GM23338 (cell line): Measurements from ENCODE around the gene GRM8.

Experiments
- CREB1 ChIP-seq: fragments of 250-450 bp; sonication (Bioruptor Pico); IDR thresholded peaks from 2 replicates; pipeline ENCODE4 v1.5.0; 2020; ENCODE audit warnings: low read depth, mild to moderate bottlenecking, moderate library complexity
- EZH2 ChIP-seq: fragments of 200-600 bp; sonication (generic); IDR thresholded peaks from one replicate; pipeline ENCODE4 v1.8.0; 2017; ENCODE audit warnings: antibody characterized with exemption, mild to moderate bottlenecking, low read depth; ENCODE audit not compliant: unreplicated experiment
- EZH2phosphoT487 ChIP-seq: fragments of 200-600 bp; sonication (generic); IDR thresholded peaks from one replicate; pipeline ENCODE4 v1.8.1; 2018; ENCODE audit warnings: antibody characterized with exemption; ENCODE audit not compliant: unreplicated experiment
- JUNB ChIP-seq: IDR thresholded peaks from one replicate; pipeline ENCODE4 v1.6.1; 2016; ENCODE audit warnings: antibody characterized with exemption; ENCODE audit not compliant: unreplicated experiment
- POLR2AphosphoS5 ChIP-seq: IDR thresholded peaks from 2 replicates; pipeline ENCODE4 v1.6.1; 2016; ENCODE audit warnings: antibody characterized with exemption, low read depth
- ZNF114 ChIP-seq: fragments of 250-450 bp; sonication (Bioruptor Pico); IDR thresholded peaks from 2 replicates; pipeline ENCODE4 v1.5.0; 2020; ENCODE audit warnings: mild to moderate bottlenecking, moderate library complexity
- TF ChIP-seq, protein P1 (sequence below), 2 experiments: fragments of 200-600 bp in 1 of 2; sonication (generic) in 1 of 2; conservative IDR thresholded peaks; 2 replicates each; pipeline versions ENCODE4 v1.5.1 to v1.6.1; 2016 to 2017; ENCODE audit warnings: antibody characterized with exemption in 2 of 2, low read depth in 2 of 2, mild to moderate bottlenecking in 2 of 2, moderate library complexity in 1 of 2
- TF ChIP-seq, protein P2 (sequence below): IDR thresholded peaks from one replicate; pipeline ENCODE4 v1.6.1; 2018; ENCODE audit warnings: antibody characterized with exemption; ENCODE audit not compliant: unreplicated experiment
- TF ChIP-seq, protein P3 (sequence below): fragments of 250-450 bp; sonication (Bioruptor Pico); IDR thresholded peaks from 2 replicates; pipeline ENCODE4 v1.5.0; 2020; ENCODE audit warnings: mild to moderate bottlenecking, moderate library complexity
- TF ChIP-seq, protein P4 (sequence below): IDR thresholded peaks from 2 replicates; pipeline ENCODE4 v1.6.1; 2016; ENCODE audit warnings: antibody characterized with exemption

DNA sequence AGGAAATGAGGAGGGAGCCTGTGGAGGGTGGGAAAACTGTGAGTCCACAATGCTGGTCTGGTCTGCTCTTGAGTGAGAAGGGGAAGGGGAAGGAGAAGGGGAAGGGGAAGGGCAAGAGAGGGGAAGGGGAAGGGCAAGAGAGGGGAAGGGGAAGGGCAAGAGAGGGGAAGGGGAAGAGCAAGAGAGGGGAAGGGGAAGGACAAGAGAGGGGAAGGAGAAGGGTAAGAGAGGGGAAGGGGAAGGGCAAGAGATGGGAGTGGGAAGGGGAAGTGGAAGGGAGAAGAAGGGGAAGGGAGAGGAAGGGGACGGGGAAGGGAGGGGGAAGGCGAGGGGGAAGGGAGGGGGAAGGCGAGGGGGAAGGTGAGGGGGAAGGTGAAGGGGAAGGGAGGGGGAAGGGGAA is 213.2 kb downstream of the GRM8 start:
- TF ChIP-seq POLR2AphosphoS5 (no peak), JUNB (no peak), EZH2phosphoT487 (no peak), EZH2 (no peak), ZNF114 (no peak), CREB1 (CRISPR knock-in tag) (no peak)
- TF ChIP-seq, protein P1, sequence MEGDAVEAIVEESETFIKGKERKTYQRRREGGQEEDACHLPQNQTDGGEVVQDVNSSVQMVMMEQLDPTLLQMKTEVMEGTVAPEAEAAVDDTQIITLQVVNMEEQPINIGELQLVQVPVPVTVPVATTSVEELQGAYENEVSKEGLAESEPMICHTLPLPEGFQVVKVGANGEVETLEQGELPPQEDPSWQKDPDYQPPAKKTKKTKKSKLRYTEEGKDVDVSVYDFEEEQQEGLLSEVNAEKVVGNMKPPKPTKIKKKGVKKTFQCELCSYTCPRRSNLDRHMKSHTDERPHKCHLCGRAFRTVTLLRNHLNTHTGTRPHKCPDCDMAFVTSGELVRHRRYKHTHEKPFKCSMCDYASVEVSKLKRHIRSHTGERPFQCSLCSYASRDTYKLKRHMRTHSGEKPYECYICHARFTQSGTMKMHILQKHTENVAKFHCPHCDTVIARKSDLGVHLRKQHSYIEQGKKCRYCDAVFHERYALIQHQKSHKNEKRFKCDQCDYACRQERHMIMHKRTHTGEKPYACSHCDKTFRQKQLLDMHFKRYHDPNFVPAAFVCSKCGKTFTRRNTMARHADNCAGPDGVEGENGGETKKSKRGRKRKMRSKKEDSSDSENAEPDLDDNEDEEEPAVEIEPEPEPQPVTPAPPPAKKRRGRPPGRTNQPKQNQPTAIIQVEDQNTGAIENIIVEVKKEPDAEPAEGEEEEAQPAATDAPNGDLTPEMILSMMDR (conservative IDR thresholded peaks at IDR 0.05; ENCODE audit: low read depth in 2 of 2) = no peak
- TF ChIP-seq, protein P2, sequence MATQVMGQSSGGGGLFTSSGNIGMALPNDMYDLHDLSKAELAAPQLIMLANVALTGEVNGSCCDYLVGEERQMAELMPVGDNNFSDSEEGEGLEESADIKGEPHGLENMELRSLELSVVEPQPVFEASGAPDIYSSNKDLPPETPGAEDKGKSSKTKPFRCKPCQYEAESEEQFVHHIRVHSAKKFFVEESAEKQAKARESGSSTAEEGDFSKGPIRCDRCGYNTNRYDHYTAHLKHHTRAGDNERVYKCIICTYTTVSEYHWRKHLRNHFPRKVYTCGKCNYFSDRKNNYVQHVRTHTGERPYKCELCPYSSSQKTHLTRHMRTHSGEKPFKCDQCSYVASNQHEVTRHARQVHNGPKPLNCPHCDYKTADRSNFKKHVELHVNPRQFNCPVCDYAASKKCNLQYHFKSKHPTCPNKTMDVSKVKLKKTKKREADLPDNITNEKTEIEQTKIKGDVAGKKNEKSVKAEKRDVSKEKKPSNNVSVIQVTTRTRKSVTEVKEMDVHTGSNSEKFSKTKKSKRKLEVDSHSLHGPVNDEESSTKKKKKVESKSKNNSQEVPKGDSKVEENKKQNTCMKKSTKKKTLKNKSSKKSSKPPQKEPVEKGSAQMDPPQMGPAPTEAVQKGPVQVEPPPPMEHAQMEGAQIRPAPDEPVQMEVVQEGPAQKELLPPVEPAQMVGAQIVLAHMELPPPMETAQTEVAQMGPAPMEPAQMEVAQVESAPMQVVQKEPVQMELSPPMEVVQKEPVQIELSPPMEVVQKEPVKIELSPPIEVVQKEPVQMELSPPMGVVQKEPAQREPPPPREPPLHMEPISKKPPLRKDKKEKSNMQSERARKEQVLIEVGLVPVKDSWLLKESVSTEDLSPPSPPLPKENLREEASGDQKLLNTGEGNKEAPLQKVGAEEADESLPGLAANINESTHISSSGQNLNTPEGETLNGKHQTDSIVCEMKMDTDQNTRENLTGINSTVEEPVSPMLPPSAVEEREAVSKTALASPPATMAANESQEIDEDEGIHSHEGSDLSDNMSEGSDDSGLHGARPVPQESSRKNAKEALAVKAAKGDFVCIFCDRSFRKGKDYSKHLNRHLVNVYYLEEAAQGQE = no peak
- TF ChIP-seq, protein P3, sequence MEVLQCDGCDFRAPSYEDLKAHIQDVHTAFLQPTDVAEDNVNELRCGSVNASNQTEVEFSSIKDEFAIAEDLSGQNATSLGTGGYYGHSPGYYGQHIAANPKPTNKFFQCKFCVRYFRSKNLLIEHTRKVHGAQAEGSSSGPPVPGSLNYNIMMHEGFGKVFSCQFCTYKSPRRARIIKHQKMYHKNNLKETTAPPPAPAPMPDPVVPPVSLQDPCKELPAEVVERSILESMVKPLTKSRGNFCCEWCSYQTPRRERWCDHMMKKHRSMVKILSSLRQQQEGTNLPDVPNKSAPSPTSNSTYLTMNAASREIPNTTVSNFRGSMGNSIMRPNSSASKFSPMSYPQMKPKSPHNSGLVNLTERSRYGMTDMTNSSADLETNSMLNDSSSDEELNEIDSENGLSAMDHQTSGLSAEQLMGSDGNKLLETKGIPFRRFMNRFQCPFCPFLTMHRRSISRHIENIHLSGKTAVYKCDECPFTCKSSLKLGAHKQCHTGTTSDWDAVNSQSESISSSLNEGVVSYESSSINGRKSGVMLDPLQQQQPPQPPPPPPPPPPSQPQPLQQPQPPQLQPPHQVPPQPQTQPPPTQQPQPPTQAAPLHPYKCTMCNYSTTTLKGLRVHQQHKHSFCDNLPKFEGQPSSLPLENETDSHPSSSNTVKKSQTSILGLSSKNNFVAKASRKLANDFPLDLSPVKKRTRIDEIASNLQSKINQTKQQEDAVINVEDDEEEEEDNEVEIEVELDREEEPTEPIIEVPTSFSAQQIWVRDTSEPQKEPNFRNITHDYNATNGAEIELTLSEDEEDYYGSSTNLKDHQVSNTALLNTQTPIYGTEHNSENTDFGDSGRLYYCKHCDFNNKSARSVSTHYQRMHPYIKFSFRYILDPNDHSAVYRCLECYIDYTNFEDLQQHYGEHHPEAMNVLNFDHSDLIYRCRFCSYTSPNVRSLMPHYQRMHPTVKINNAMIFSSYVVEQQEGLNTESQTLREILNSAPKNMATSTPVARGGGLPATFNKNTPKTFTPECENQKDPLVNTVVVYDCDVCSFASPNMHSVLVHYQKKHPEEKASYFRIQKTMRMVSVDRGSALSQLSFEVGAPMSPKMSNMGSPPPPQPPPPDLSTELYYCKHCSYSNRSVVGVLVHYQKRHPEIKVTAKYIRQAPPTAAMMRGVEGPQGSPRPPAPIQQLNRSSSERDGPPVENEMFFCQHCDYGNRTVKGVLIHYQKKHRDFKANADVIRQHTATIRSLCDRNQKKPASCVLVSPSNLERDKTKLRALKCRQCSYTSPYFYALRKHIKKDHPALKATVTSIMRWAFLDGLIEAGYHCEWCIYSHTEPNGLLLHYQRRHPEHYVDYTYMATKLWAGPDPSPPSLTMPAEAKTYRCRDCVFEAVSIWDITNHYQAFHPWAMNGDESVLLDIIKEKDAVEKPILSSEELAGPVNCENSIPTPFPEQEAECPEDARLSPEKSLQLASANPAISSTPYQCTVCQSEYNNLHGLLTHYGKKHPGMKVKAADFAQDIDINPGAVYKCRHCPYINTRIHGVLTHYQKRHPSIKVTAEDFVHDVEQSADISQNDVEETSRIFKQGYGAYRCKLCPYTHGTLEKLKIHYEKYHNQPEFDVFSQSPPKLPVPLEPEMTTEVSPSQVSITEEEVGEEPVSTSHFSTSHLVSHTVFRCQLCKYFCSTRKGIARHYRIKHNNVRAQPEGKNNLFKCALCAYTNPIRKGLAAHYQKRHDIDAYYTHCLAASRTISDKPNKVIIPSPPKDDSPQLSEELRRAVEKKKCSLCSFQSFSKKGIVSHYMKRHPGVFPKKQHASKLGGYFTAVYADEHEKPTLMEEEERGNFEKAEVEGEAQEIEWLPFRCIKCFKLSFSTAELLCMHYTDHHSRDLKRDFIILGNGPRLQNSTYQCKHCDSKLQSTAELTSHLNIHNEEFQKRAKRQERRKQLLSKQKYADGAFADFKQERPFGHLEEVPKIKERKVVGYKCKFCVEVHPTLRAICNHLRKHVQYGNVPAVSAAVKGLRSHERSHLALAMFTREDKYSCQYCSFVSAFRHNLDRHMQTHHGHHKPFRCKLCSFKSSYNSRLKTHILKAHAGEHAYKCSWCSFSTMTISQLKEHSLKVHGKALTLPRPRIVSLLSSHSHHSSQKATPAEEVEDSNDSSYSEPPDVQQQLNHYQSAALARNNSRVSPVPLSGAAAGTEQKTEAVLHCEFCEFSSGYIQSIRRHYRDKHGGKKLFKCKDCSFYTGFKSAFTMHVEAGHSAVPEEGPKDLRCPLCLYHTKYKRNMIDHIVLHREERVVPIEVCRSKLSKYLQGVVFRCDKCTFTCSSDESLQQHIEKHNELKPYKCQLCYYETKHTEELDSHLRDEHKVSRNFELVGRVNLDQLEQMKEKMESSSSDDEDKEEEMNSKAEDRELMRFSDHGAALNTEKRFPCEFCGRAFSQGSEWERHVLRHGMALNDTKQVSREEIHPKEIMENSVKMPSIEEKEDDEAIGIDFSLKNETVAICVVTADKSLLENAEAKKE (CRISPR knock-in tag) = no peak
- TF ChIP-seq, protein P4, sequence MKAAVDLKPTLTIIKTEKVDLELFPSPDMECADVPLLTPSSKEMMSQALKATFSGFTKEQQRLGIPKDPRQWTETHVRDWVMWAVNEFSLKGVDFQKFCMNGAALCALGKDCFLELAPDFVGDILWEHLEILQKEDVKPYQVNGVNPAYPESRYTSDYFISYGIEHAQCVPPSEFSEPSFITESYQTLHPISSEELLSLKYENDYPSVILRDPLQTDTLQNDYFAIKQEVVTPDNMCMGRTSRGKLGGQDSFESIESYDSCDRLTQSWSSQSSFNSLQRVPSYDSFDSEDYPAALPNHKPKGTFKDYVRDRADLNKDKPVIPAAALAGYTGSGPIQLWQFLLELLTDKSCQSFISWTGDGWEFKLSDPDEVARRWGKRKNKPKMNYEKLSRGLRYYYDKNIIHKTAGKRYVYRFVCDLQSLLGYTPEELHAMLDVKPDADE = no peak
